HG03095 (cell line): ENCODE data around the gene POLN.

Experiments used
- ATAC-seq: cut with Tn5 transposase; IDR thresholded peaks from one replicate; pipeline ENCODE4 v1.9.1; 2021; ENCODE audit warnings: moderate library complexity; ENCODE audit not compliant: unreplicated experiment

Gene POLN

GRCh38 chr4:2089222-2089621, 152.7 kb downstream of the POLN start:
- no peak for ATAC-seq

- ATAC-seq: no peak
Observed at GRCh38 chr4:2087170-2087569, 154.8 kb downstream of the POLN start.

GRCh38 chr4:2085496-2085901, 156.4 kb downstream of the POLN start:
- ATAC-seq: no peak

GRCh38 chr4:2084316-2084715, 157.6 kb downstream of the POLN start:
- ATAC-seq: no peak

- no peak for ATAC-seq
Observed at GRCh38 chr4:2083826-2084160, 158.1 kb downstream of the POLN start.

- no peak for ATAC-seq
Observed at GRCh38 chr4:2083116-2083825, 158.7 kb downstream of the POLN start.

GRCh38 chr4:2082627-2083026, 159.3 kb downstream of the POLN start:
- ATAC-seq: no peak

GRCh38 chr4:2082118-2082517, 159.8 kb downstream of the POLN start:
- ATAC-seq: no peak

GRCh38 chr4:2081540-2081939, 160.4 kb downstream of the POLN start:
- no peak for ATAC-seq

GRCh38 chr4:2080429-2081300, 161.3 kb downstream of the POLN start:
- no peak for ATAC-seq

GRCh38 chr4:2079926-2080325, 162.0 kb downstream of the POLN start:
- ATAC-seq: no peak

- no peak for ATAC-seq
Observed at GRCh38 chr4:2079006-2079405, 162.9 kb downstream of the POLN start.

- ATAC-seq: no peak
Observed at GRCh38 chr4:2078584-2078983, 163.3 kb downstream of the POLN start.

- ATAC-seq: no peak
Observed at GRCh38 chr4:2077537-2078460, 164.1 kb downstream of the POLN start.

GRCh38 chr4:2076908-2077536, 164.9 kb downstream of the POLN start:
- no peak for ATAC-seq

- ATAC-seq: no peak
Observed at GRCh38 chr4:2075987-2076907, 165.7 kb downstream of the POLN start.

GRCh38 chr4:2075171-2075986, 166.5 kb downstream of the POLN start:
- ATAC-seq: no peak

GRCh38 chr4:2074588-2074987, 167.3 kb downstream of the POLN start:
- no peak for ATAC-seq
